A549 (cell line): ENCODE results near the gene CD79A. TPM values are rescaled to one million over a fixed set of nuclear protein-coding genes. Genes with fewer than 3 reads are reported as not detected.
A peak's percentile ranks its signal among the peaks of the same experiment; 100 is the strongest.

Source experiments
- ATAC-seq, 2 experiments: fragments of 200-7000 bp in 1 of 2; fragments of >200 bp in 1 of 2; cut with Nextera tagmentation in 1 of 2; cut with Tn5 transposase in 1 of 2; 3 replicates each; pipeline versions ENCODE4 v1.8.0 to v1.9.1; 2018 to 2020; ENCODE audit warnings: mild to moderate bottlenecking in 1 of 2, moderate library complexity in 1 of 2
- CTCF ChIA-PET: fragments of 300-600 bp; sonication (Branson Sonifier 250); formaldehyde crosslinking; extraction: SDS; loops from one replicate; lab custom pipeline; 2021; ENCODE audit warnings: antibody characterized with exemption, inconsistent platforms; lab: Yijun Ruan, JAX
- POLR2A ChIA-PET: fragments of 350-600 bp; formaldehyde crosslinking; extraction: SDS; loops from one replicate; lab custom pipeline; 2021; ENCODE audit warnings: antibody characterized with exemption, inconsistent platforms; lab: Yijun Ruan, JAX
- DNase-seq, 2 experiments: peaks; one replicate each; pipeline versions ENCODE4 v3.0.0 to v3.0.0-alpha.2; 2011 to 2016; ENCODE audit warnings: low read depth in 1 of 2, low spot score in 1 of 2
- FAIRE-seq: peaks from 2 replicates; lab custom pipeline; 2011; peaks lifted over from hg19 to GRCh38; lab: Jason Lieb, UNC
- H3K27ac ChIP-seq, 2 experiments: fragments of >200 bp; sonication (Bioruptor Twin); formaldehyde crosslinking; 3 replicates each; pipeline ENCODE4 v1.5.1; 2016 to 2017
- H3K4me1 ChIP-seq: fragments of >200 bp; sonication (Bioruptor Twin); formaldehyde crosslinking; 3 replicates; pipeline ENCODE4 v1.6.1; 2016
- H3K4me2 ChIP-seq: fragments of >200 bp; sonication (Bioruptor Twin); formaldehyde crosslinking; 3 replicates; pipeline ENCODE4 v1.6.1; 2016
- H3K4me3 ChIP-seq: fragments of >200 bp; sonication (Bioruptor Twin); formaldehyde crosslinking; 3 replicates; pipeline ENCODE4 v1.5.1; 2016
- H3K9me3 ChIP-seq: fragments of >200 bp; sonication (Bioruptor Twin); formaldehyde crosslinking; 3 replicates; pipeline ENCODE4 v1.6.1; 2016
- CBX8 ChIP-seq: fragments of 200-600 bp; sonication (generic); IDR thresholded peaks from 2 replicates; pipeline ENCODE4 v1.6.1; 2016
- EHMT2 ChIP-seq: fragments of 200-600 bp; sonication (generic); IDR thresholded peaks from 2 replicates; pipeline ENCODE4 v1.6.1; 2016; ENCODE audit warnings: antibody characterized with exemption, low read depth, mild to moderate bottlenecking, moderate library complexity
- EP300 ChIP-seq, 2 experiments: fragments of >200 bp; sonication (Bioruptor Twin); formaldehyde crosslinking; IDR thresholded peaks; 2 replicates in 1 of 2; 3 replicates in 1 of 2; pipeline ENCODE4 v1.6.1; 2016 to 2017
- FOSB ChIP-seq: fragments of 250-450 bp; sonication (Bioruptor Pico); IDR thresholded peaks from 2 replicates; pipeline ENCODE4 v1.5.0; 2020; ENCODE audit warnings: mild to moderate bottlenecking, moderate library complexity
- HOXA7 ChIP-seq: fragments of 250-450 bp; sonication (Bioruptor Pico); IDR thresholded peaks from 2 replicates; pipeline ENCODE4 v1.5.0; 2020; ENCODE audit warnings: mild to moderate bottlenecking, moderate library complexity
- JUN ChIP-seq, 2 experiments: fragments of >200 bp; sonication (Bioruptor Twin); formaldehyde crosslinking; IDR thresholded peaks; 2 replicates in 1 of 2; 3 replicates in 1 of 2; pipeline ENCODE4 v1.6.1; 2016 to 2017
- KDM5A ChIP-seq: fragments of 200-600 bp; sonication (generic); IDR thresholded peaks from 2 replicates; pipeline ENCODE4 v1.6.1; 2016; ENCODE audit warnings: antibody characterized with exemption, mild to moderate bottlenecking
- MAX ChIP-seq: IDR thresholded peaks from 2 replicates; pipeline ENCODE4 v1.6.1; 2012
- PBX3 ChIP-seq: IDR thresholded peaks from 2 replicates; pipeline ENCODE4 v1.6.1; 2012
- POLR2A ChIP-seq: IDR thresholded peaks from 2 replicates; pipeline ENCODE4 v1.6.1; 2012; ENCODE audit warnings: mild to moderate bottlenecking, low read length
- POLR2AphosphoS2 ChIP-seq: conservative IDR thresholded peaks from 2 replicates; pipeline ENCODE4 v1.6.1; 2012; ENCODE audit warnings: low read length, improper control_type of control experiment, inconsistent platforms
- RARB ChIP-seq: fragments of 250-450 bp; sonication (Bioruptor Pico); IDR thresholded peaks from 2 replicates; pipeline ENCODE4 v1.8.0; 2021; ENCODE audit warnings: mild to moderate bottlenecking, moderate library complexity
- REST ChIP-seq: fragments of 200-600 bp; sonication (generic); IDR thresholded peaks from 2 replicates; pipeline ENCODE4 v1.6.1; 2016; ENCODE audit warnings: antibody characterized with exemption, mild to moderate bottlenecking, moderate library complexity
- RFX5 ChIP-seq: fragments of 450-650 bp; IDR thresholded peaks from 2 replicates; pipeline ENCODE4 v1.7.1; 2014; ENCODE audit warnings: antibody characterized with exemption, mild to moderate bottlenecking, moderate library complexity
- RNF2 ChIP-seq: fragments of 200-600 bp; sonication (generic); IDR thresholded peaks from 2 replicates; pipeline ENCODE4 v1.6.1; 2016; ENCODE audit warnings: low read depth, mild to moderate bottlenecking, antibody characterized with exemption, moderate library complexity, borderline replicate concordance
- TFCP2L1 ChIP-seq: fragments of 250-450 bp; sonication (Bioruptor Pico); IDR thresholded peaks from 2 replicates; pipeline ENCODE4 v1.5.0; 2021; ENCODE audit warnings: mild to moderate bottlenecking
- TP53 ChIP-seq: fragments of 250-450 bp; sonication (Bioruptor Pico); IDR thresholded peaks from 2 replicates; pipeline ENCODE4 v1.5.0; 2021; ENCODE audit warnings: mild to moderate bottlenecking, moderate library complexity
- USF2 ChIP-seq: fragments of 450-650 bp; IDR thresholded peaks from 2 replicates; pipeline ENCODE4 v1.6.1; 2014; ENCODE audit warnings: antibody characterized with exemption
- ZC3H11A ChIP-seq: fragments of 450-650 bp; IDR thresholded peaks from 2 replicates; pipeline ENCODE4 v1.6.1; 2014; ENCODE audit warnings: antibody characterized with exemption, mild to moderate bottlenecking
- ZFP36 ChIP-seq: fragments of 450-650 bp; IDR thresholded peaks from 2 replicates; pipeline ENCODE4 v1.6.1; 2014; ENCODE audit warnings: borderline replicate concordance; ENCODE audit not compliant: partially characterized antibody
- WGBS: methylation state at CpG from one replicate; pipeline ENCODE4 v1.1.6; 2017; ENCODE audit errors: missing lambda C conversion rate; 5-methylcytosine and 5-hydroxymethylcytosine counted together
- polyA plus RNA-seq, 4 experiments: library from polyadenylated mRNA; depleted of rRNA in 3 of 4; stranded (reverse); fragments of >200 nt; fragmentation: RNase III in 1 of 4; extraction: RNeasy Plus Mini Kit Qiagen cat#74134 plus additional on column Dnase treatment in 1 of 4; gene quantifications; 2 replicates in 3 of 4; 3 replicates in 1 of 4; pipeline ENCODE4 v1.2.3, GENCODE V29; 2011 to 2017

Gene CD79A
- polyA plus RNA-seq, 2 of the 4 experiments (the other 2 are of a cell fraction): 0.52 to 0.54 TPM

- ATAC-seq (no peak), FAIRE-seq (no peak), DNase-seq (no peak)
- ChIA-PET POLR2A (interaction anchor here (3.3 to 4.2 kb wide), 2 partner anchors 9 to 20 kb away, joined by 23 to 27 read pairs; no protein-coding TSS in a partner anchor), CTCF (interaction anchor here (0.8 to 3.5 kb wide), 8 partner anchors 8 to 170 kb away, joined by 4 to 36 read pairs (median 5); partner anchors contain the start of gene CD79A)
- H3K27ac ChIP-seq: peak overlapping the region in 1 of 2 experiments; percentile 95; a peak in 4 of 6 replicates
- H3K4me3 ChIP-seq: no peak overlapping the region
- no peaks in the 10 kb centered on the region for H3K9me3 ChIP-seq
- WGBS: 88% methylated on average over 5 of the region's 5 CpGs
- H3K4me2 ChIP-seq: peak overlapping the region; percentile 98
- peaks cover 80% of the 10 kb centered on the region for H3K4me1 ChIP-seq
- peak; percentile 46; the same call in 1 of the 2 replicates for TF ChIP-seq PBX3
- TF ChIP-seq JUN (IDR thresholded peaks at IDR 0.05): no peak; a peak in 1 of 5 replicates
- peak; percentile 88 for TF ChIP-seq POLR2AphosphoS2
- TF ChIP-seq TP53 (CRISPR knock-in tag): peak; percentile 38; the same call in 1 of the 2 replicates
- no peak for TF ChIP-seq EHMT2
- no peak for TF ChIP-seq KDM5A
- TF ChIP-seq RARB (CRISPR knock-in tag): peak; percentile 36; the same call in 1 of the 2 replicates
- 0 out of 2 replicates have a peak, but pooled peaks have one; percentile 71 for TF ChIP-seq HOXA7 (CRISPR knock-in tag)
- TF ChIP-seq MAX: no peak
- TF ChIP-seq RFX5: no peak
- TF ChIP-seq REST: no peak
- no peak for TF ChIP-seq EP300 (IDR thresholded peaks at IDR 0.05)
- no peak for TF ChIP-seq RNF2
Measured at GRCh38 chr19:41864374-41864773, 12.7 kb upstream of the CD79A start.

DNA sequence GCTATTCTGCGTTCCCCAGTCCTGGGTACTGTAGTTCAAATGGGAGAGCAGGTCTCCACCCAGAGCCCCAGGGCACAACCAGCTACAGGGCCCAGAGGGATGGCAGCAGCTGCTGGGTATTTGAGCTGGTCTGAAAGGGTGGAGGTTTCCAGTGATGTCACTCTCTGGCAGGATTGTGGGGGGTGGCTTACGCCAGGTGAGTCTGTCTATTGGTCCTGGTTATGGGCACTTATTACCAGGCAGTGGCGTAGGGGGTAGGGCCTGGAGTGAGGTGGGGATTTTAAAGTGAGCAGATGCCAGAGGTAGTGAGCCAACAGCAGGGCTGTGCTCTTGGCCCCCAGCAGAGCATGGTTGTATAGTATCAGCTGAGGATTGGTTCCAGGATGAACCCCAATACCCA, 10.8 kb upstream of the CD79A start:
- Histone ChIP-seq H3K4me2 (peak overlapping the region; percentile 37), H3K4me3 (no peak overlapping the region), H3K4me1 (peaks cover 91% of the 10 kb centered on the region), H3K9me3 (no peaks in the 10 kb centered on the region), H3K27ac (peak overlapping the region in 1 of 2 experiments; percentile 25; a peak in 2 of 6 replicates)
- ATAC-seq: peak in 1 of 2 experiments; percentile 1; a peak in 3 of 6 replicates
- ChIA-PET CTCF (interaction anchor here (0.6 to 1.7 kb wide), 4 partner anchors 27 to 260 kb away, joined by 3 to 8 read pairs (median 3); no protein-coding TSS in a partner anchor), POLR2A (interaction anchor here (1.3 to 4.2 kb wide), 2 partner anchors 18 to 77 kb away, joined by 4 to 23 read pairs; no protein-coding TSS in a partner anchor)
- FAIRE-seq: no peak
- DNase-seq: no peak
- TF ChIP-seq FOSB (CRISPR knock-in tag): no peak; the same call in 1 of the 2 replicates
- no peak for TF ChIP-seq EHMT2
- no peak for TF ChIP-seq EP300 (IDR thresholded peaks at IDR 0.05)
- no peak for TF ChIP-seq CBX8
- no peak for TF ChIP-seq ZFP36
- TF ChIP-seq ZC3H11A: no peak
- peak; percentile 76; the same call in 1 of the 2 replicates for TF ChIP-seq TFCP2L1 (CRISPR knock-in tag)
- no peak for TF ChIP-seq POLR2A
- no peak for TF ChIP-seq REST
- TF ChIP-seq JUN (IDR thresholded peaks at IDR 0.05): no peak; a peak in 1 of 5 replicates
- no peak for TF ChIP-seq USF2
- peak; percentile 75 for TF ChIP-seq RARB (CRISPR knock-in tag)
- peak; percentile 86 for TF ChIP-seq POLR2AphosphoS2
- TF ChIP-seq HOXA7 (CRISPR knock-in tag): peak; percentile 29; the same call in 1 of the 2 replicates
- 98% methylated on average over 3 of the region's 3 CpGs for WGBS
